Parathyroid adenoma (tissue), 2 donors: ENCODE data around the gene PRKAG1.

Experiments
- H2AFZ ChIP-seq: fragments of 300-600 bp; sonication (generic); one replicate; pipeline ENCODE4 v1.7.0; 2017; ENCODE audit warnings: antibody characterized with exemption, mild to moderate bottlenecking
- H3K27ac ChIP-seq: fragments of 300-600 bp; sonication (generic); one replicate; pipeline ENCODE4 v1.7.0; 2017
- H3K27me3 ChIP-seq: fragments of 300-600 bp; sonication (generic); one replicate; pipeline ENCODE4 v1.7.0; 2017; ENCODE audit warnings: low read length; ENCODE audit not compliant: control insufficient read depth, insufficient read depth
- H3K36me3 ChIP-seq: fragments of 300-600 bp; sonication (generic); one replicate; pipeline ENCODE4 v1.7.0; 2017; ENCODE audit warnings: low read length; ENCODE audit not compliant: control insufficient read depth, insufficient read depth
- H3K4me1 ChIP-seq: fragments of 300-600 bp; sonication (generic); one replicate; pipeline ENCODE4 v1.7.0; 2017; ENCODE audit warnings: control low read depth
- H3K4me2 ChIP-seq: fragments of 300-600 bp; sonication (generic); one replicate; pipeline ENCODE4 v1.7.0; 2017; ENCODE audit warnings: low read length
- H3K4me3 ChIP-seq: fragments of 300-600 bp; sonication (generic); one replicate; pipeline ENCODE4 v1.7.0; 2017; ENCODE audit warnings: low read depth, low read length
- H3K79me2 ChIP-seq: fragments of 300-600 bp; sonication (generic); one replicate; pipeline ENCODE4 v1.7.0; 2017; ENCODE audit warnings: control low read depth
- H3K9ac ChIP-seq: fragments of 300-600 bp; sonication (generic); one replicate; pipeline ENCODE4 v1.7.0; 2017; ENCODE audit warnings: mild to moderate bottlenecking
- H3K9me3 ChIP-seq: fragments of 300-600 bp; sonication (generic); one replicate; pipeline ENCODE4 v1.7.0; 2017; ENCODE audit warnings: low read length; ENCODE audit not compliant: control insufficient read depth
- CTCF ChIP-seq: fragments of 300-600 bp; sonication (generic); IDR thresholded peaks from one replicate; pipeline ENCODE4 v1.7.0; 2017; ENCODE audit warnings: antibody characterized with exemption, mild to moderate bottlenecking
- donor health status: primary hyperparathyroidism.

Gene PRKAG1

GRCh38 chr12:49049566-49050224, 31.1 kb upstream of the PRKAG1 start:
- no peaks in the 10 kb centered on the region for H3K36me3 ChIP-seq
- H3K79me2 ChIP-seq: peaks cover 14% of the 10 kb centered on the region
- H3K27ac ChIP-seq: no peak overlapping the region
- no peaks in the 10 kb centered on the region for H3K4me1 ChIP-seq
- no peak overlapping the region for H3K9ac ChIP-seq
- H3K9me3 ChIP-seq: no peaks in the 10 kb centered on the region
- no peak overlapping the region for H3K4me2 ChIP-seq
- H3K27me3 ChIP-seq: no peaks in the 10 kb centered on the region
- H3K4me3 ChIP-seq: no peak overlapping the region
- TF ChIP-seq CTCF: no peak
- no peak overlapping the region for H2AFZ ChIP-seq

DNA sequence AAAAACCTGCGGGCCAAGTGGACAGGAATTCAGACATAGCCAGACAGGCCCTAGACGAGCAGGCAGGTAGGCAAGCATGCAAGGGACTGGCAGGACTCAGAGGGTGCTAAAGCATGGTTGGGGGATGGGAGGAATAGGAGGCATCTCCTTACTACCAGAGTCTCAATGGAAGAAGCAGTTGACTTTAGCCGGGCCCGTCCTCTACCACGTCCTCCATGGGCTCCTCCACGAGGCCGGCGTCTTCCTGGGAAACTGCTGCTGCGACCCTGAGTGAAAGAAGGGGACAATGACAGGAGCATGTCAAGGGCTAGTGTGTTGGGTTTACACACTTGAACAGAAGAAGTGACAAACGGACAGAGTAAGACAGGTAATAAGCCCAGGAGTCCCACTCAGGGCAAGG, 30.4 kb upstream of the PRKAG1 start:
- Histone ChIP-seq H3K27me3 (no peaks in the 10 kb centered on the region), H3K4me3 (no peak overlapping the region), H3K9ac (no peak overlapping the region), H3K79me2 (peaks cover 10% of the 10 kb centered on the region), H3K27ac (no peak overlapping the region), H3K9me3 (no peaks in the 10 kb centered on the region), H3K4me1 (no peaks in the 10 kb centered on the region), H2AFZ (no peak overlapping the region), H3K36me3 (no peaks in the 10 kb centered on the region), H3K4me2 (no peak overlapping the region)
- TF ChIP-seq CTCF: no peak

DNA sequence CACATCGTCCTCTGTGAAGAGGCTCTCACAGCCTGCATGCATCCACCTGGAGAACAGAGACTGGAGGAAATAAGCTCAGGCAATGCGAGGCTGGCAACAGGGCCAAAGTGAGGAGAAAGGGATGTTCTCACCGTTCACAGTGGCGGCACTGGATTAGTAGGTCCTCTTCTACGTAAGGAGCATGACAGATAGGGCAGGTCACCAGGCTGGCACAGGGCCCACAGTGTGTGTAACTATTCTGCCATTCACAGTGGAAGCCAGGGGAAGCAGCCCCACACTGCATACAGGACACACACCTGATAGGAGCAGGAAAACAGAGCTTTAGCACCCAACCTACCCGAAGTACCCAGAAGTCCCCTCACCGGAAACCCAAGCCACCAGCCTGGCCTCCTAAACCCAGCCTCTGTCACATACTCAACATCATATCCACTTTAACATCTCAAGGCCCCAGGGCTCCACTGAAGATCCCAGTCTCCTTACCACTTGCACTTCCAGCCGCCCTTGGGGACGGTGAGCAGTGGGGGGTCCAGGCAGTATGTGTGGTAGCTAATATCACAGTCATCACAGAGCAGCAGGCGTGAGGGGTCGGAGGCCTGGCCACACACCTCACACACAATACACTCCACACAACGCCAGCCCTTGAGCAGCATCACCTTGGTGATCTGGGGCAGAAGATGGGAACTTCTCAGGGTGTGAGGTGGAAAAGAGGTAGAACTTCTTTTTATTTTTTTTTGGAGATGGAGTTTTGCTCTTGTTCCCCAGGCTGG, 27.7 kb upstream of the PRKAG1 start:
- Histone ChIP-seq H3K79me2 (peaks cover 9% of the 10 kb centered on the region), H3K4me3 (no peak overlapping the region), H3K27ac (no peak overlapping the region), H3K36me3 (no peaks in the 10 kb centered on the region), H3K4me2 (no peak overlapping the region), H3K9me3 (no peaks in the 10 kb centered on the region), H3K9ac (no peak overlapping the region), H2AFZ (no peak overlapping the region), H3K4me1 (no peaks in the 10 kb centered on the region), H3K27me3 (no peaks in the 10 kb centered on the region)
- no peak for TF ChIP-seq CTCF

- TF ChIP-seq CTCF: no peak
- Histone ChIP-seq H3K4me2 (no peak overlapping the region), H3K27ac (no peak overlapping the region), H3K36me3 (no peaks in the 10 kb centered on the region), H3K9me3 (no peaks in the 10 kb centered on the region), H2AFZ (no peak overlapping the region), H3K4me3 (no peak overlapping the region), H3K27me3 (no peaks in the 10 kb centered on the region), H3K4me1 (no peaks in the 10 kb centered on the region), H3K79me2 (peaks cover 6% of the 10 kb centered on the region), H3K9ac (no peak overlapping the region)
These were observed 26.1 kb upstream of the PRKAG1 start for GRCh38 chr12:49044660-49045059.

DNA sequence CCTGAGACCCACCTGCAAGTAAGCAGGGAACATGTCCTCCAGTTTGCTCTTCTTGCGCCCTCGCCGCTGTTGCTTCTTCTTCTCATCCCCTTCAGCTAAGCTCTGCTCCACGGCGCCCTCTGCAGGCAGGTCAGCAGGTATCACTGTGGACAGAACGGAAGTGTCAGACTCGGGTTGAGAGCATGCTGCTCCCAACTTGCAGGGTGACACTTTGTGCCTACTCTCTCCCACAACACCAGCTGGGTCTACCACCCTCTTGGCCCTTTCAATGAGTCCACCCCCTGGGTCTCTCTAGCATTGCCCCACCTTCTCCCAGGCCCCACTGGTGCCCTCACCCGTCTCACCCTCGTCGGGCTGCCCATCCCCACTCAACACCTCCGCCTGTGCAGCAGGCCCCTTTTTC, 25.3 kb upstream of the PRKAG1 start:
- H3K27me3 ChIP-seq: no peaks in the 10 kb centered on the region
- no peak overlapping the region for H3K9ac ChIP-seq
- no peak overlapping the region for H3K4me3 ChIP-seq
- H2AFZ ChIP-seq: no peak overlapping the region
- H3K9me3 ChIP-seq: no peaks in the 10 kb centered on the region
- H3K4me2 ChIP-seq: no peak overlapping the region
- H3K4me1 ChIP-seq: no peaks in the 10 kb centered on the region
- no peaks in the 10 kb centered on the region for H3K36me3 ChIP-seq
- H3K27ac ChIP-seq: no peak overlapping the region
- no peaks in the 10 kb centered on the region for H3K79me2 ChIP-seq
- TF ChIP-seq CTCF: peak; percentile 63
